Left lobe of liver (tissue), 2 donors: ENCODE results near the gene STKLD1. TPM values are rescaled to one million over a fixed set of nuclear protein-coding genes. Genes with fewer than 3 reads are reported as not detected.
"Not testable (repeated sequence)": the region's sequence is repeated elsewhere in the genome, so short reads cannot be mapped to it uniquely, and the experiment has no call there.

Experiments used
- ATAC-seq: fragments of 200-7000 bp; cut with Tn5 transposase; one replicate; pipeline ENCODE4 v1.9.1; 2020; ENCODE audit warnings: mild to moderate bottlenecking, moderate library complexity
- DNase-seq: peaks from one replicate; pipeline ENCODE4 v3.0.0-alpha.2; 2020; ENCODE audit warnings: low spot score
- total RNA-seq: library from RNA; stranded (reverse); gene quantifications from one replicate; pipeline ENCODE4 v1.2.1, GENCODE V29; 2021
- donor health status: DM: no; HTN: no; CAD: no; lungs with moderate emphysema.
- donor health status: DM: no; HTN: yes; CAD: no.

Gene STKLD1
- total RNA-seq, 1 donor from 2014 or later = 0.83 TPM

DNA sequence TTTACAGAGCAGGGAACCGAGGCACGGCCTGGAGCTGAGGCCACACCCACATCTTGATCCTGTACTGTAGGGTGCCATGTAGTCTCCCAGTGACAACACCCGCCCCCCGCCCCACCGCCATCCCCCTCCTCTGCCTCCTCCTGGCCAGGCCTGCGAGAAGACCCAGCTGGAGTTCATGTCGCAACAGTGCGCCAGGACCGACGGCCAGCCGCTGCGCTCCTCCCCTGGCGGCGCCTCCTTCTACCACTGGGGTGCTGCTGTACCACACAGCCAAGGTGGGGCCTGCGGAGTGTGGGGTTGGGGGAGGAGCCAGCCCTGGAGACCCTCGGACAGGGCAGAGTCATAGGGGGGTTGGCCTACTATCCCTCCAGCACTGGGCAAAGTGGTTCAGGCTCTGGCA, 60.5 kb downstream of the STKLD1 start:
- ATAC-seq (no peak), DNase-seq (no peak)

DNA sequence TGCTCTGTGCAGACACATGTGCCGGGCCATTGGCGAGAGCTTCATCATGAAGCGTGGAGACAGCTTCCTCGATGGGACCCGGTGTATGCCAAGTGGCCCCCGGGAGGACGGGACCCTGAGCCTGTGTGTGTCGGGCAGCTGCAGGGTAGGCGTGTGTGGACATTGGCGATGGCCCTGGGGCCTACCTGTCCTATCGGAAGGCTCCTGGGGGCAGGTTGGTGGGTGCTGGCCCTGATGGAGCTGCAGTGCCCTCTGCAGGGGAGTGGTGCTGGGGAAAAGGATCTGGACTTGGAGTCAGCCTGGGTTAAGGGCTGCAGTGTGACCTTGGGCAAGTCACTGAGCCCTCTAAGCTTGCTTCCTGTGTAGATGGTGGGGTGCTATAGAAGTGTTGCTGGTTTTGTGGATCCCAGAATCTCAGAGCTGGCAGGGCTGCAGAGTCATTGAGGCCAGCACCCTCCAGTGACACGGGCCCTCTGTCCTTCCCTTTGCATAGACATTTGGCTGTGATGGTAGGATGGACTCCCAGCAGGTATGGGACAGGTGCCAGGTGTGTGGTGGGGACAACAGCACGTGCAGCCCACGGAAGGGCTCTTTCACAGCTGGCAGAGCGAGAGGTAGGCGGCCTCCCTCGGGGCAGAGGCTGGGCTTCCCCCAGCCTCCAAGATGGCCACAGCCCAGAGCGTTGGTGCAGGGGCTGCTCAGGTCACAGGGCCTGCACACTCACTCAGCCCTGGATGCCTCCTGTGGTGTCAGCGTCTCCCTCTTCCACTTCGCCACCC, 61.8 kb downstream of the STKLD1 start:
- ATAC-seq (no peak), DNase-seq (no peak)

DNA sequence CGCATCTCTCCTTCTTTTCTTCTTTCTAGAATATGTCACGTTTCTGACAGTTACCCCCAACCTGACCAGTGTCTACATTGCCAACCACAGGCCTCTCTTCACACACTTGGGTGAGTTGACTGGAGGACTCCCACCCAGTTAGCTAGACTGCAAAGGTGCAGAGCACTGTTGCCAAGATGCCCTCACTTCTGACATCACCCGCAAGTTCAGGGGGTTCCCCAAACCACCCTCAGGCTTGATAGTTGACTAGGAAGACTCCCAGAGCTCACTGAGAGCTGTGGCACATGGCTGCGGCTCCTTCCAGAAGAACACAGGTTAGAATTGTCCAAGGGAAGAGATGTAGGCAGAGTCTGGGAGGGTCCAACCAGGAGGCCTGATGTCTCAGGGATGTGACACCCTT, 63.2 kb downstream of the STKLD1 start:
- no peak for DNase-seq
- ATAC-seq = no peak

DNA sequence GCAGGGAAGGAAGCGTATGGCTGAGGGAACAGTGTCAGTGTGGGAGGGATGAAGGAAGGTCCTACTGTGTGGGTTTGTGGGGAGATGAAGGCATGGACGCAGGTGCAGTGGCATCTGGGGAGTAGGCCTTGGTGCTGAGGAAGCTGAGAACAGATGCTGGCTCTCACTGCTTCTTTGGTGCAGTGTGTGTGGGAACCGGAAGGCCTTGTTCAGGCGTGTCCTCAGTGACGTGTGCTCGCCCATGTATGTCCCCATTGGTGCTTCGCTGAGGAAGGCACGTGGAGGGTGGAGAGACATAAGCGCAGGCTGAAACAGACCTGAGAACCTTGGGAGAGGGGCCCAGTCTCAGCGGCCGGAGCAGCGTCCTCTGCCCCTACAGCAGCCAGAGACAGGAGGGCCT, 64.7 kb downstream of the STKLD1 start:
- DNase-seq (no peak), ATAC-seq (no peak)

GRCh38 chr9:133441571-133441970, 65.4 kb downstream of the STKLD1 start:
- ATAC-seq = no peak
- no peak for DNase-seq

- ATAC-seq (no peak), DNase-seq (no peak)
Measured at GRCh38 chr9:133443248-133443647, 67.1 kb downstream of the STKLD1 start.

DNA sequence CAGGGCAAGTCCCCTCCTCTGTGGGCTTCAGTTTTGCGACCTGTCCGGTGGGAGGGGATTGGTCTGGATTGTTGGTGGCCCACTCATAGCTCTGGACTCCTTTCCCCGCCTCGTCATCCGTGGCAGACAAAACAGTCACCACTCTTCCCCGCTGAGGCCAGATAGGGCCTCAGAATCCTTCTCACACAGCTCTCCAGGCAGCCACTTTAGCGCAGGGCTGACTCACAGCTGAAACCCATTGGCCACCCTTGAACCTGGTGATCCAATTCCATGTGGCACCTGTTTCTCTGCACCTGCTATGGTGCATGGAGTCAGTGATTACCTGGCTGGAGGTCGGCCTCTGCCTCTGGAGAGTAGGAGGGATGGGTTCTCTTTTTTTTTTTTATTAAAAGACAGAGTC, 67.8 kb downstream of the STKLD1 start:
- no peak for ATAC-seq
- DNase-seq = no peak

GRCh38 chr9:133445293-133445969, 69.3 kb downstream of the STKLD1 start:
- DNase-seq (no peak), ATAC-seq (no peak)

- ATAC-seq = peak; percentile 95
- peak; percentile 92 for DNase-seq
Measured at GRCh38 chr9:133448487-133448972, 72.4 kb downstream of the STKLD1 start.

- ATAC-seq (peak; percentile 54), DNase-seq (peak; percentile 60)
Measured at GRCh38 chr9:133449760-133450159, 73.6 kb downstream of the STKLD1 start.

- not testable (repeated sequence) for DNase-seq
Measured at GRCh38 chr9:133451865-133452264, 75.7 kb downstream of the STKLD1 start.

GRCh38 chr9:133452562-133452961, 76.4 kb downstream of the STKLD1 start:
- no peak for ATAC-seq

More at GRCh38 chr9:133451865-133452264, 75.7 kb downstream of the STKLD1 start:
- ATAC-seq = not testable (repeated sequence)

GRCh38 chr9:133453651-133454050, 77.5 kb downstream of the STKLD1 start:
- ATAC-seq (no peak), DNase-seq (no peak)

More at GRCh38 chr9:133452562-133452961, 76.4 kb downstream of the STKLD1 start:
- DNase-seq = no peak

GRCh38 chr9:133454325-133454724, 78.2 kb downstream of the STKLD1 start:
- ATAC-seq (no peak), DNase-seq (no peak)

GRCh38 chr9:133454943-133455673, 78.9 kb downstream of the STKLD1 start:
- no peak for DNase-seq
- no peak for ATAC-seq

Other genes with a start within 250 kb of the STKLD1 start
- gene GBGT1, start 212.5 kb upstream of the STKLD1 start, total RNA-seq = 1.2 TPM
- gene OBP2B, start 167.1 kb upstream of the STKLD1 start, total RNA-seq = not detected
- gene ABO, start 101.2 kb upstream of the STKLD1 start, total RNA-seq = 0.03 TPM
- gene SURF6, start 40.2 kb upstream of the STKLD1 start, total RNA-seq = 9.7 TPM
- gene MED22, start 28.2 kb upstream of the STKLD1 start, total RNA-seq = 10.3 TPM
- gene RPL7A, start 28.1 kb upstream of the STKLD1 start, total RNA-seq = 609 TPM
- gene SURF1, start 19.9 kb upstream of the STKLD1 start, total RNA-seq = 59.9 TPM
- 9.0 TPM for gene SURF2, start 19.8 kb upstream of the STKLD1 start, total RNA-seq
- 225 TPM for gene SURF4, start 306 bp upstream of the STKLD1 start, total RNA-seq
- gene REXO4, start 41.6 kb downstream of the STKLD1 start, total RNA-seq = 12.3 TPM
- 21.4 TPM for gene ADAMTS13, start 46.0 kb downstream of the STKLD1 start, total RNA-seq
- 30.0 TPM for gene CACFD1, start 83.6 kb downstream of the STKLD1 start, total RNA-seq
- gene SLC2A6, start 102.7 kb downstream of the STKLD1 start, total RNA-seq = 1.3 TPM
- gene MYMK, start 148.6 kb downstream of the STKLD1 start, total RNA-seq = not detected
- gene ADAMTSL2, start 158.3 kb downstream of the STKLD1 start, total RNA-seq = 18.0 TPM
- 2.8 TPM for gene FAM163B, start 233.0 kb downstream of the STKLD1 start, total RNA-seq